ENCODE data around the gene VAMP2.

VAMP2 gene

GRCh38 chr17:8126491-8127066 lies 36.2 kb downstream of the VAMP2 start:
- H3K27ac ChIP-seq, result peak overlapping the region; percentile 91
- TF ChIP-seq ZFX (IDR thresholded peaks at IDR 0.05; ENCODE audit: borderline replicate concordance), result no peak
- TF ChIP-seq, protein P1, sequence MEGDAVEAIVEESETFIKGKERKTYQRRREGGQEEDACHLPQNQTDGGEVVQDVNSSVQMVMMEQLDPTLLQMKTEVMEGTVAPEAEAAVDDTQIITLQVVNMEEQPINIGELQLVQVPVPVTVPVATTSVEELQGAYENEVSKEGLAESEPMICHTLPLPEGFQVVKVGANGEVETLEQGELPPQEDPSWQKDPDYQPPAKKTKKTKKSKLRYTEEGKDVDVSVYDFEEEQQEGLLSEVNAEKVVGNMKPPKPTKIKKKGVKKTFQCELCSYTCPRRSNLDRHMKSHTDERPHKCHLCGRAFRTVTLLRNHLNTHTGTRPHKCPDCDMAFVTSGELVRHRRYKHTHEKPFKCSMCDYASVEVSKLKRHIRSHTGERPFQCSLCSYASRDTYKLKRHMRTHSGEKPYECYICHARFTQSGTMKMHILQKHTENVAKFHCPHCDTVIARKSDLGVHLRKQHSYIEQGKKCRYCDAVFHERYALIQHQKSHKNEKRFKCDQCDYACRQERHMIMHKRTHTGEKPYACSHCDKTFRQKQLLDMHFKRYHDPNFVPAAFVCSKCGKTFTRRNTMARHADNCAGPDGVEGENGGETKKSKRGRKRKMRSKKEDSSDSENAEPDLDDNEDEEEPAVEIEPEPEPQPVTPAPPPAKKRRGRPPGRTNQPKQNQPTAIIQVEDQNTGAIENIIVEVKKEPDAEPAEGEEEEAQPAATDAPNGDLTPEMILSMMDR (IDR thresholded peaks at IDR 0.05), result no peak

- no peak for TF ChIP-seq ZFX (IDR thresholded peaks at IDR 0.05; ENCODE audit: borderline replicate concordance)
- TF ChIP-seq, protein P1 (IDR thresholded peaks at IDR 0.05), result no peak
- peak overlapping the region; percentile 91 for H3K27ac ChIP-seq
Observed at GRCh38 chr17:8125947-8126490, 36.7 kb downstream of the VAMP2 start.

DNA sequence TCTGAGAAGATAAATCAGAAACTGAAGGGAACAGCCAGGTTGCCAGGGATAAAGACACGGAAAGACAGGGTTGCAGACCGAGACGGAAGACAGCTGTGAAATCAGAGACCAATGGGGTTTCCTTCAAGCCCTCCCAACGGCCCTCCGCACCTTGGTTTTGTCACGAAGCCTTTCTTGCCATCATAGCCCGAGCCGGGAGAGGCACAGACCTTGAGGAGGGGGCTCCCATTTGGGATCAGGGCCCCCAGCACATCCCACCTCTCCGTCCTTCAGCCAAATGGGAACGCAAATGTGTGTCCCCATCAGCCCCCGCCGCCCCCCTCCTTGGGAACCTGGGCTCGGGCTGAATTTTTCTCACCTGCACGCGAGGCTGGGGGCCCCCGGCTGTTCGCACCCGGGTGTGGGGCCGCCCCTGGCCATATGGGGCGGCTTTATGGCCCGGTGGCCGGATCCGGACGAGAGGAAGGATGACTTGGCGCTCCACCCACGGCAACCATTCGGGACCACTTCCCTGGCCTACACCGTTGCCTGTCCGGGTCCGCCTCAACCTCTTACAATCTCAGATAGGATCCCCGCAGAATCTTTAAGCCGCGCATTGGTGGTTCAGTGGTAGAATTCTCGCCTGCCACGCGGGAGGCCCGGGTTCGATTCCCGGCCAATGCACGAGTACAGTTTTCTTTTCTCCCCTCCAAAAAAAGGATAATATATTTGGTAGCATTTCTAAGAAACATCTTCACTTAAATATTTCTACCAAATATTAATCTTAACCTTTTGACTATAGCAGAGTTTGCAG lies 37.4 kb downstream of the VAMP2 start:
- no peak for TF ChIP-seq ZFX (IDR thresholded peaks at IDR 0.05; ENCODE audit: borderline replicate concordance)
- TF ChIP-seq, protein P1 (IDR thresholded peaks at IDR 0.05), result no peak
- peak overlapping the region; percentile 91 for H3K27ac ChIP-seq

- peak overlapping the region; percentile 91 for H3K27ac ChIP-seq
- TF ChIP-seq, protein P1 (IDR thresholded peaks at IDR 0.05), result no peak
- TF ChIP-seq ZFX (IDR thresholded peaks at IDR 0.05; ENCODE audit: borderline replicate concordance), result no peak
Observed at GRCh38 chr17:8124350-8125153, 38.2 kb downstream of the VAMP2 start.

DNA sequence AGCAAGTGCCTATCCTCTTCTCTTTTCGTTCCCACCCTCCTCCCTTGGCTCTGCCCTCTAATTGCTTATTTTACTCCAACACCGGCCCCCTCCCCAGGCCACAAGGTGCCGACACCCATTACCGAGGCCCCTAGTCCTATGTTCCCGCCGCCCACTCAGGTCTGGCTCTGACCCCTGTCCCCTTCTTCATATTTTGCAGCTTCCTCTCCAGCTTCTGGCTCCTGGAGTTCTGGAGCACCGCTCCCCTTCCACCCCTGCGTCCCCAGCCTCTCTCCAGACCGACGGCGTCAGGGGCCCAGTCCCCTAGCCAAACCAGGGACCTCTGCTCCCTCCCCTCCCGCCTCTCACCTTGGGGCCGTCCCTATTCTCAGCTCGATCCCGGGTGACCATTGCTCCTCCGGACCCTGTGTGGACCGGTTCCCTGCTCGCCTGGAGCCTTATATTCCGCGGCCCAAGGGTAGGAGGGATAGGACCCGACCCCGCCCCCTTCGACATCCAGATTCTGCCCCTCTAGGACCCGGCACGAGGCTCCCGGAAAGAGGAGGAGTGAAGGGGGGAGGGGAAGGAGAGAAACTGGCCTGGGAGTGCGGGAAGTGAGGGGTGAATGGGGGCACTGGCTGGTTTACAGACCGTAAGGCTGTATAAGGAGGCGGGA lies 38.9 kb downstream of the VAMP2 start, which contains the start of gene HES7:
Gene HES7, minus strand, starts transcription at position 412 of the 655 bp plus-strand sequence. Its CDS starts 22 bp downstream, at position 390.
- TF ChIP-seq ZFX (IDR thresholded peaks at IDR 0.05; ENCODE audit: borderline replicate concordance), result no peak
- TF ChIP-seq, protein P1 (IDR thresholded peaks at IDR 0.05), result no peak
- peak within 1 kb of the TSS; percentile 91 for H3K27ac ChIP-seq

- TF ChIP-seq, protein P1 (IDR thresholded peaks at IDR 0.05), result no peak
- no peak for TF ChIP-seq ZFX (IDR thresholded peaks at IDR 0.05; ENCODE audit: borderline replicate concordance)
- peak overlapping the region; percentile 91 for H3K27ac ChIP-seq
Observed at GRCh38 chr17:8122924-8123694, 39.6 kb downstream of the VAMP2 start.

Measured in 22Rv1 (cell line).